Neutrophil (primary cell): ENCODE measurements around the gene VPS39.

Experiments
- H3K27ac ChIP-seq: fragments of 200-600 bp; sonication (generic); 2 replicates; pipeline ENCODE4 v1.5.1; 2016; ENCODE audit warnings: mild to moderate bottlenecking, moderate library complexity
- H3K27me3 ChIP-seq: fragments of 200-600 bp; sonication (generic); 2 replicates; pipeline ENCODE4 v1.6.0; 2016; ENCODE audit warnings: mild to moderate bottlenecking
- H3K36me3 ChIP-seq: fragments of 200-600 bp; sonication (generic); 2 replicates; pipeline ENCODE4 v1.5.1; 2017
- H3K4me1 ChIP-seq, 2 experiments: fragments of 200-600 bp in 1 of 2; sonication (generic) in 1 of 2; 1 replicate in 1 of 2; 2 replicates in 1 of 2; pipeline versions ENCODE4 v1.5.1 to v1.6.1; 2013 to 2016; ENCODE audit warnings: low read depth in 1 of 2, low read length in 1 of 2, mild to moderate bottlenecking in 1 of 2, moderate library complexity in 1 of 2; ENCODE audit not compliant: control insufficient read depth in 1 of 2, insufficient read depth in 1 of 2
- H3K4me3 ChIP-seq, 2 experiments: fragments of 200-600 bp in 1 of 2; sonication (generic) in 1 of 2; 1 replicate in 1 of 2; 2 replicates in 1 of 2; pipeline ENCODE4 v1.5.1; 2013 to 2016; ENCODE audit warnings: low read depth in 1 of 2, low read length in 1 of 2, mild to moderate bottlenecking in 1 of 2, moderate library complexity in 1 of 2
- H3K9me3 ChIP-seq: fragments of 200-600 bp; sonication (generic); 2 replicates; pipeline ENCODE4 v1.5.1; 2016
- CTCF ChIP-seq: fragments of 200-600 bp; sonication (generic); IDR thresholded peaks from 2 replicates; pipeline ENCODE4 v1.5.1; 2016; ENCODE audit warnings: antibody characterized with exemption

The VPS39 gene

GRCh38 chr15:42148808-42149492 is 59.2 kb downstream of the VPS39 start:
- TF ChIP-seq CTCF, result no peak
- H3K4me3 ChIP-seq, result no peak overlapping the region
- no peak overlapping the region for H3K27ac ChIP-seq
- no peaks in the 10 kb centered on the region for H3K27me3 ChIP-seq
- no peaks in the 10 kb centered on the region for H3K9me3 ChIP-seq
- no peaks in the 10 kb centered on the region for H3K4me1 ChIP-seq
- no peaks in the 10 kb centered on the region for H3K36me3 ChIP-seq

- Histone ChIP-seq H3K27me3 (no peaks in the 10 kb centered on the region), H3K36me3 (no peaks in the 10 kb centered on the region), H3K4me1 (no peaks in the 10 kb centered on the region), H3K9me3 (no peaks in the 10 kb centered on the region), H3K27ac (no peak overlapping the region), H3K4me3 (no peak overlapping the region)
- TF ChIP-seq CTCF, result no peak
Observed at GRCh38 chr15:42147431-42147735, 60.7 kb downstream of the VPS39 start.

- no peak for TF ChIP-seq CTCF
Observed at GRCh38 chr15:42146551-42147430, 61.3 kb downstream of the VPS39 start.

GRCh38 chr15:42145546-42146455 is 62.3 kb downstream of the VPS39 start:
- H3K4me1 ChIP-seq, result no peaks in the 10 kb centered on the region
- no peaks in the 10 kb centered on the region for H3K9me3 ChIP-seq
- no peak for TF ChIP-seq CTCF
- H3K27me3 ChIP-seq, result no peaks in the 10 kb centered on the region
- H3K36me3 ChIP-seq, result no peaks in the 10 kb centered on the region
- no peak overlapping the region for H3K27ac ChIP-seq
- H3K4me3 ChIP-seq, result no peak overlapping the region

More at GRCh38 chr15:42146551-42147430, 61.3 kb downstream of the VPS39 start:
- H3K9me3 ChIP-seq, result no peaks in the 10 kb centered on the region
- H3K27ac ChIP-seq, result no peak overlapping the region
- no peak overlapping the region for H3K4me3 ChIP-seq
- H3K36me3 ChIP-seq, result no peaks in the 10 kb centered on the region
- no peaks in the 10 kb centered on the region for H3K4me1 ChIP-seq
- no peaks in the 10 kb centered on the region for H3K27me3 ChIP-seq

GRCh38 chr15:42144841-42145375 is 63.2 kb downstream of the VPS39 start:
- Histone ChIP-seq H3K4me1 (no peaks in the 10 kb centered on the region), H3K27ac (no peak overlapping the region), H3K4me3 (no peak overlapping the region), H3K9me3 (no peaks in the 10 kb centered on the region), H3K36me3 (no peaks in the 10 kb centered on the region), H3K27me3 (no peaks in the 10 kb centered on the region)
- no peak for TF ChIP-seq CTCF
